Activated T-cell treated with anti-CD3 and anti-CD28 coated beads for 4 hours (primary cell): ENCODE measurements around the gene TRPV3.
"Not testable (repeated sequence)": the region's sequence is repeated elsewhere in the genome, so short reads cannot be mapped to it uniquely, and the experiment has no call there.

ENCODE experiments used
- DNase-seq: peaks from one replicate; pipeline ENCODE4 v3.0.0-alpha.2; 2020

The TRPV3 gene

DNA sequence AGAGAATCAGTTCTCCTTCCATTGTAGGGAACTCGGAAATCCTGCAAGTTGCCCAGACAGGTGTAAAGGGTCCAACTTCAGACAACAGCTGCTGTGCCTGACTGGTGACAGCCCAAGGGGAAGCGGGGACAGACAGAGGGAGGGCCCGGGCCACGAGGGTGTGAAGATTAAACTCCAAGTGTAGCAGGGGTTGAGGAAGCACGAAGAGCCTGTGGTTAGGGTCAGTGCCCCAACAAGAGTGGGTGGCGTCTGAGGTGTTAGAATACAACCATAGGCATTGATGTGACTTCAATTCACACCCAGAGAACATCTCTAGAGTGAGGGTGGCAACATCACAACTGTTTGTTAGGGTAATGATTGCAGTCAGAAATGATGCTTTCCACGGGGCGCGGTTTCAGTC, 42.7 kb downstream of the TRPV3 start:
- DNase-seq: no peak

DNA sequence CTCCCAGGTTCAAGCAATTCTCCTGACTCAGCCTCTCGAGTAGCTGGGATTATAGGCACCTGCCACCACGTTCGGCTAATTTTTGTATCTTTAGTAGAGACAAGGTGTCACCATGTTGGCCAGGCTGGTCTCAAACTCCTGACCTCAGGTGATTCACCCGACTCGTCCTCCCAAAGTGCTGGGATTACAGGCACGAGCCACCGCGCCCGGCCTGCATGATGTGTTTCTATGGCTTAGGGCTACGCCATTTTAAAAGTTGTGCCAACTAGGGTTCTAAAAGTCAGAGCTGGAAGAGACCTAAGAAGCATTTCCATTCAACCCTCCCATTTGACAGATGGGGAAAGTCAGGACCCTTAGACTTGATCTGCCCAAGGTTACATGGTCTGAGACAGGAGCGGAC, 43.4 kb downstream of the TRPV3 start:
- not testable (repeated sequence) for DNase-seq

DNA sequence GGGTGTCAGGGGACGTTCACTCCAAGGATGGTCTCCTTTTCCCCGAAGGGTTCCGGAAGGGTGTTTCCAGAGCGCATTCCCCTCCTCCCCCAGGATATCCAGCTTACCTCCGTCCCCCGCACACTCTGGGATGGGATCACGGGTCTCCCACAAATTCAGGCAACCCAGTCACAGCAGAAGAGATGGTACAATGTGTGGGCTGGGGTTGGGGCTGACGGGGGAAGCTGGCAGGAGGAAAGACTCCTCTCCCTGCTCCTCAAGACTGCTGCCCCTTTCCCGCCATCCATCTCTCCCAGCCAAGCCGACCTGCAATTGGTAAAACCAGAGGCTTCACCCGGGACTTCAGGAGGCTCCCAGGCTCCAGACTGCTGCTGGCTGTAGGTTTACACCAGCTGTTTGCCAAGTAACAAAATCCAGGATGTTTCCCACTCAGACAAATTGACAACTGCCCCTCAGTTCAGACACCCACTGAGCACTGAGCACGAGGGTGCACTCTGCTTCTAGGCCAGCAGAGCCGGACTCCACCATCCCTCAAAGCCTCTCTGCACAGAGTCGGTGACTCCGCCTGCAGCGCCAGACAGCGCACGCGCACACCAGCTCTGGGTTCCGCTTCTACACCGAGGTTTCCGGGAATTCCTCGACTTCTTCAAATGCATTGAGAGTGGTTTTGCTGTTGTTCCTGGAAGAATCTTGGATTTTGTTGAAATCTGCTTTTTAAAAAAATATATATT, 44.1 kb downstream of the TRPV3 start:
- no peak for DNase-seq

DNA sequence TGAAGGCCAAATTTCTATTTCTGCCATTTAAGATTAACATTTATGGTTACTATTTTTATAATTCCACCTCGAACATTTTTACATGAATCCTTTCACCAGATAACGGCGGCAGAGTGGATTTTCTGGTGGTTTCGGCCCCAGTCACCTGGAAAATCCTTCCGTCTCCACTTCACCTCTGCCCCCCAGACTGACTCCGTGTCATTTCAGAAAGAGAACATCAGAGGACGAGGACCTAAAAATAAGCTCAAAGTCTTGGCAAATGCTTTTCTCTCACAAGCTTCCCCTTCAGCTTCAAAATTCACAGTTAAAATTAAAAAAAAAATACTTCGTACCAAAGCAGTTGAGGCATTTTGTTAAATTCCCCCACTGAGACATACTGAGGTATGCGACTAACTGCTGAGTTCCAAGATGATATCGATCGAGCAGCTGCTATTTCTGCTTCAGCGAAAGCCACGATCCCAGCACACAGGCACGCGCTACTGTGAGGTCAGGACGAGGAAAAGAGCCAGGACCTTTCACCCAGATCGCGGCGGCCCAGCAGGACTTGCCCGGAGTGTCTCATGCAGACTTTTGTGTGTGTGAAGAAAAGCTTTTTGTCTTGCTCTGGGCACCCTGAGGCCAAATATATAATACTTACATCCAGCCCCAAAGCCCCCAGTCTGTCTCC, 45.0 kb downstream of the TRPV3 start:
- DNase-seq: no peak

DNA sequence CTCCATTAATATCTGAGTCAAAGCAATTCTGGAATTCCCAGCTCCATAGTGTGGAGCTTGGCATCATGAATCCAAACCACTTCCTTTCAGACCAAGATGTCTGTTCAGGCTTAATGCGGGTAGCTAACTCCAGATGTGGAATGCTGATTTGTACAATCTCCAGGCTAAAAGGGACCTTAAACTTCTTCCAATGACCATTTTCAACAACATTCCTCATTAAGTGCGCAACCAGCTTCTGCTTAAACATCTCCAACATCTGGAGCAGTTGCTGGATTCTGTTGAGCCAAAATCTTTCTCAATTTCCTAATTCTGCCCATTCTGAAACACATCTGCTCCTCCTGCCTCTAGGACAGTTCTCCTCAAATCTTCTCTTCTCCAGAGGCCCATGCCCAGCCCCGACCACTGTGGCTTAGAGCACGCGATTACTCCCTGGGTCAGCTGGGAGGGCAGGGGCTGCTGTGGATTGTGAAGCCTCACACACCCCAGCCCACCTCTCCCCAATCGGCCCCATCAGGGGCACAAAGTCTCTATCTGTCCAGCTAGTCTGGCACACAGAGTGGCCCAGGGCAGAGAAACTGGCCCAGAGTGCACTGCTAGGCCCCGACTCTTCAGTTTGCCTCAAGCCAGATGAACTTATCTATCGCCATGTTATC, 45.6 kb downstream of the TRPV3 start:
- DNase-seq: no peak

DNA sequence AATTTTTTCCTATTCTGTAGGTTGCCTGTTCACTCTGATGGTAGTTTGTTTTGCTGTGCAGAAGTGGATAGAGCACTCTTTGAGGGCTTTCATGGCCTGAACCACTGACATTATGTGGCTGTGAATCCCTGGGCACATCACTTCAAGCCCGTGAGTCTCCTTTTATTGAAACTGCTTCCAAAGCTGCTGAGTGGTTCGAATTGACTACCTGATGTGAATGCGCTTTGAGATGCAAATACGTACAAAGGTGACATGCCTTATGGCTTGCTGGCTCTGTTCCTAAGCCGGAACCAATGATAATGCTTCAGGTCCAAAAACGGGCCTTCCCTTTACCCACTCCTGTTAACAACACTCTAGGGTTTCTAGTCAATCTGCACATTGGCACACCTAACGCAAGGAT, 47.5 kb downstream of the TRPV3 start:
- DNase-seq: no peak

DNA sequence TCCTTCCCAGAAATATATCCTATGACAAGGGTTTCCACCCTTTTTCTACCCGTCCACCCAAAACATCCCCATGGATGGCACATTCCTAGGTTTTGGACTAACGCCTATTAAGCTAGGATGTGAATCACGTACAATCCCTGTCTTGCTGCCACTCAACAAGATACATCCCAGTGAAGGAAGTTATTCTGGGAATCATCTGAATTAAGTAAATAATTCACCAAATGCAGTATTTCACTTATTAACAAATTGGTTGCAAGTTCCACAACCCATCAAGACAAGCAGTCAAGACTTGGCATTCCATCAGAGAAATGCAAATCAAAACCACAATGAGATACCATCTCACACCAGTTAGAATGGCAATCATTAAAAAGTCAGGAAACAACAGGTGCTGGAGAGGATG, 49.7 kb downstream of the TRPV3 start:
- DNase-seq: no peak

DNA sequence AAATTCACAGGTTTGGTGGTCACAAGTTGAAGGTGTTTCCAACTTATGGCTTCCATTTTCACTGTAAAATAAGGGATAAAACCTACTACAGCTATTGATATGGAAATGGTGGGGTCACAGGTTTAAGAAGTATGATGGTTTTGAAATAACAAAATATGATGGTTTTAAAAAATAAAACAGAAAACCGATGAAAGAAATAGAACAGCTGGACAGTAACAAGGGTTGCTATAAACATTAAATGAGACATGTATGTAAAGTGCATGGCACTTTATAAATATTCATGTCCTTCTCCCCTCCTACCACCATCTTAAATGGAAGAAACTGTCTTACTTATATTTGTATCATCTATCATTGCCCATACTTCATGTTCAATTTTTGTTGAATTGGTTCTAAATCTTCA, 50.5 kb downstream of the TRPV3 start:
- DNase-seq: no peak

DNA sequence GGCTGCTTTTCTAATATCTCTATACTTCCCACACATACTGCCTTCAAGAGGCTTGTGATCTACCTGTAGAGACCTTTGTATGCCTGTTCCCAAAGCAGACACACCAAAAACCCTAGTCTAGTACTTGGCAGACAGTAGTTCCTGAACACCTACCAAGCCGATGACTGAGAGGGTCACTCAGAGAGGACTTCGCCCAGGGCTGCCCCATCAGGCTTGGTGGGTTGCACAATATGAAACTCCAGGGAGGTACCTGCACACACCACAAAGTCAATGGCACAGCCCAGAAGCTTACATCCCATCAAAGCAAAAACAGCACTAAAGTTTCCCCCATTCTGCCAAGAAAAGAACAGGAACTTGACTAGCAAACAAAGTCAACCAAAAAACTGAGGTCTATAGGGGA, 51.6 kb downstream of the TRPV3 start:
- DNase-seq: no peak

DNA sequence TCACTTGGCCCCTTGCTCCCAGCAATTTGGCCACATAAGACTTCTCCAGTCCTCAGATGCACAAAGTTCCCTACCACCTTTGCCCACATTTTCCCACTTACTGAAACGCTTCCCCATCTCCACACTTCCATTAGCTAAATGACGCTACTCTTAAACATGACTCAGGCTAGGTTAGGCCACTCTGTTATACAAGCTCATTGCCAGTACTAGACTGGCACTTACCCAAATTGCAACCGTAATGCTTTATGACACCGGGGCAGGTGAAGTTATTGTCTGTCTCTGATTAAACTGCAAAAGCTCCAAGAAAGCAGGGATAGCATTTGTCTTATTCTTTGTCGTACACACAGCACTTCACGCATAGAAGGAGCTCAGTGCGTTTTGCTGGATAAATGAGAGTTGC, 52.6 kb downstream of the TRPV3 start:
- DNase-seq: no peak

DNA sequence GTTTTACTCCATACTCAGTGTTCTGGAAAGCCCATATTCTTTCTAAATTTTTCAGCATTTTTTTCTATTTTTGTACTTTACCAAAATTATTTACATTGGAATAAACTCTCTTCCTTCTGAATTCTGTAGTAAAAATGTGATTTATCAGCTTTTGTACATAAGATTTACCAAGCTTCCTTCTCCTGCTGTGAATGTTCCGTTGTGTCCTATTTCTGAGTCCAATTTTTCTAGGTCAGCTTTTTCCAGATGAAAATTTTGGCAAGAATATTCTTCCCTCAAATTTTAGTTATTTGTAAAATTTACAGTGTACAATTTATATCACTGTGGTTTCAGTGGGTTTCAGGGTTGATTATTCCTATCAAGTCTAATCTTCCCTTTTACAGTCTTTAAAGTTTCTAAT, 54.3 kb downstream of the TRPV3 start:
- no peak for DNase-seq

DNA sequence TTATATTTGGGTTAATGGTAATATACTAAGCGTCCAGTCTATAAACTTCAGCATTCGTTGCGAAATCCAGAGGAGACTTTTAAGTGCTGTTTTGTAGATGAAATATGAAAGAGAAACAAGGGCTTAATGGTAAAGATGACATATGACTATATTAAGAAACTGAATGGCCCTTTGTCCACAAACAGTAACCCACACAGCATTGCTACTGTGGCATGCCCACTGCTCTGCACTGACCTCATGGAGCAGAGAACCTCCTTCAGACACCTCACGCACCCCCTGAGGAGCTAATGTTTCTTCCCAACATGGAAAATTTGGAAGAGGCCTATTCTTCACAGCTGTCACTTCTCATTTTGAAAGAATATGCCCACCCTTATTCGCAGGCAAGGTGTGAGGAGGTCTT, 55.1 kb downstream of the TRPV3 start:
- DNase-seq: no peak

DNA sequence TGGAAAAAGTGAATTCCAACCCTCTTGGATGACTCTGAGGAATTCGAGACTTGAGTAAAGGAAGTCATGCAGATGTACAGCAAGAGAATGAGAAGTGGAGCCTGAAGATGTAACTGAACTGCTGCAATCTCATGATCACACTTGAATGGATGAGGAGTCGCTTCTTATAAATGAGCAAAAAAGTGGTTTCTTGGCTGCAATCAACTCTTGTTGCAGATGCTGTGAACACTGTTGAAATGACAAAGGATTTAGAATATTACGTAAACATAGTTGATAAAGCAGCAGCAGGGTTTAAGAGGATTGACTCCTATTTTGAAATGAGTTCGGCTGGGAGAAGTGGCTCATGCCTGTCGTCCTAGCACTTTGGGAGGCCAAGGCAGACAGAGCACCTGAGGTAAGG, 56.3 kb downstream of the TRPV3 start:
- no peak for DNase-seq

DNA sequence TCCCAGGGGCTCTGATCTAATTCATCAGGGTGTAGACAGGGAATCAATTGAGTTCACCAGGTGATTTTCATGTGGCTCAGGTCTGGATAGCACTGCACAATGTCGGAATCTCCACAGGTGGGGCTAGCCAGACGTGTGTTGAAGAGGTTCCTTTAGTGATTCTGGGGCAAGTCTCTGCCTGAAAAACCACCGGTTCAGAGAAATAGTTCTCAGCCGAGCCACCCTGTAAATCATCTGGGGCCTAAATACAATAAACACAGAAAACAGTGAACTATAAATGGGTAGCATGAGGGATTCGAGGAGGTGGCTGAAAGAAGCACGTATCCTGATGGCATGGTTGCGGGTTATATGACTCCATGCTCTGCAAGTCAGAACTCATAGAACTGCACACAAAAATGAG, 60.5 kb downstream of the TRPV3 start:
- DNase-seq: no peak

DNA sequence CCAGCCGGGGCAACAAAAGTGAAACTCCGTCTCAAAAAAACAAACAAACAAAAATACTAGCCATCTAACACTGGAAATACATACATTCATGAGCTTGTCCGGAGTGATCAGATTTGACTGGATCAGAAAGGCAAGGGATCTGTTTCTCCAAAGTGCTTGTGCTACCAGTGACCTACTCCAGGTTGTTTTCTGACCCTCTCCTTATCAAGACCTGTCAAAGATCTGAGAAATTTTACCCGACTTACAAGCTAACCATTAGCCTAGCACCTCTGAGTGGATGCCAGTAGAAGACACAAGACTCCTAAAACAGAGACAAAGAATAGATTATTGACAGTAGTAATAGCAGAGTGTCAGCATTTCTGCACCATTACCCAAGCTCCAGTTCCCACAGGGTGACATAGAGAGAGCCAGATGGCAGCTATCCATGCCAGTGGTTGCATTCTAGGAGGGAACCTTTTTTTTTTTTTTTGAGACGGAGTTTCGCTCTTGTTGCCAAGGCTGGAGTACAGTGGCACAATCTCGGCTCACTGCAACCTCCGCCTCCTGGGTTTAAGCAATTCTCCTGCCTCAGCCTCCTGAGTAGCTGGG, 72.0 kb downstream of the TRPV3 start:
- no peak for DNase-seq

DNA sequence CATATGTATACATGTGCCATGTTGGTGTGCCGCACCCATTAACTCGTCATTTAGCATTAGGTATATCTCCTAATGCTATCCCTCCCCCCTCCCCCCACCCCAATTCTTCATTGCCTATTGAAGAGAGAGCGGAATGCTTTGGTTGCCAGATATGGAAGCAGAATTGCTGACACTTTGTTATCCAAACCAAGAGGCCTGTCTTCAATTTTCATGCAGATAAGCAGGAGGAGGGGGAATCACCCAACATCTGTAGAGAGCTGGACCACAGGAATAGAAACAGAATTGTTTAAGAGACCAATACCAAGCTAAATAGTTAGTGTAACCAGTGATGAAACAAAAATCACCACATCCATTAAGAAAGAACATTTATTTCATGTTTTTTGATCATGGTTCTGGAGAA, 74.8 kb downstream of the TRPV3 start:
- no peak for DNase-seq

DNA sequence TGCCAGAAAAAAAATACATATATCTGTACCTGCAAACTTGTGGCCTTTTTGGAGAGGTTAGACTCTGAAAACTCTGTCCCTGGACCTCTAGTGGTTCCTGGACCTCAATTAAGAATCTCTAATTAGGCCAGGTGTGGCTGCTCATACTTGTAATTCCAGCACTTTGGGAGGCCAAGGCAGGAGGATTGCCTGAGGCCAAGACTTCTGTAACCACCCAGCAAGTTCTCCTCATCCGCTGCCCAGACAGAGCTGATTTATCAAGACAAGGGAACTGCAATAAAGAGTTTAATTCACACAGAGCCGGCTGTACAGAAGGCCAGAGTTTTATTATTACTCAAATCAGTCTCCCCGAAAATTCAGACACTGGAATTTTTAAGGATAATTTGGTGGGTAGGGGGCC, 77.6 kb downstream of the TRPV3 start:
- DNase-seq: no peak

DNA sequence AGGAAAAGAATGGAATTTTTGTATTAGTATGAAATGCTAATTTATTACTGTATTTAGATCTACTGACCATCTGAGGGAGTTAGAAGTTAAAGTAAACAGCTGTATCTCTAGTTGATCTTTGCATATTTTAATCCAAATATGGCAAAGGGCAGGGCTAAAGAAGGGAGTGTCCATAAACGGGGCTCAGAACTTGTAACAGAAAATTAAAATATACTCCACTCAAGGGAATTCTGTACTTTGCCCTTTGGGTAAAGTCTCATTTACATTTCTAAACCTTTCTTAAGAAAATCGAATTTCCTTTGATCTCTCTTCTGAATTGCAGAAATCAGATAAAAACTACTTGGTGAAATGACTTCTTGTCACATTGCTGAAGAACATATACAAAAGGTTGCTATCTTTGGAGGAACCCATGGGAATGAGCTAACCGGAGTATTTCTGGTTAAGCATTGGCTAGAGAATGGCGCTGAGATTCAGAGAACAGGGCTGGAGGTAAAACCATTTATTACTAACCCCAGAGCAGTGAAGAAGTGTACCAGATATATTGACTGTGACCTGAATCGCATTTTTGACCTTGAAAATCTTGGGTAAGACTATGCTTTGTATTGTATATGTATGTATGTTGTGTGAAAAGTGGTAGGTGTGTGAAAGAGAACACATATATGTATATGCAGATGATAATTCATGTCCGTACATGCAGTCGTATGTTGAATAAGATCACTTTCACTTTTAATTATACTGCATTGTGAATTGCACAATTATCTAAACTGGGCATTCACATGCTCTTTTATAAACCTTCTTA, 81.6 kb downstream of the TRPV3 start, which contains the start of gene ASPA:
ASPA (plus strand) TSS at position 186 of the 799 bp plus-strand sequence; CDS start at position 349, 163 bp downstream.
- no peak for DNase-seq

DNA sequence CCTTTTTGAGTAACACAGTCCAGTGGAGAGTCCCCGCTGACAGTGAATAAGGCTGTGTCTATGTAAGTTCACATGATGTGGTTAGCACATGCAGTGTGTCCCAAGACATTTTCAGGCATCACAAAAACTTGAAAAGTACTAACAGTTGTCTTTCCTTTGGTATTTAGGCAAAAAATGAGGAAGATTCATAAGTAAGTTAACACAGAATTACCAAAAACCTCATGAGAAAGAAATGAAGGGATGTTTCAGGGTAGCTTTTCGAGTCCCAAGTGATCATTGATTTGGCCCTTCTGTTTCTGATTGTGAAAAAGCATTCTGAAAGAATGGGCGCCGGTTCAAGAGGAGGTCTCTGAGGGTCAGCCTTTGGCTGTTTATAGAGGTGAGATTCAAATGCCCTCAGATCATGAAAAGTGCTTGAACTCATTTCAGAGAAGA, 82.3 kb downstream of the TRPV3 start:
- DNase-seq: no peak

DNA sequence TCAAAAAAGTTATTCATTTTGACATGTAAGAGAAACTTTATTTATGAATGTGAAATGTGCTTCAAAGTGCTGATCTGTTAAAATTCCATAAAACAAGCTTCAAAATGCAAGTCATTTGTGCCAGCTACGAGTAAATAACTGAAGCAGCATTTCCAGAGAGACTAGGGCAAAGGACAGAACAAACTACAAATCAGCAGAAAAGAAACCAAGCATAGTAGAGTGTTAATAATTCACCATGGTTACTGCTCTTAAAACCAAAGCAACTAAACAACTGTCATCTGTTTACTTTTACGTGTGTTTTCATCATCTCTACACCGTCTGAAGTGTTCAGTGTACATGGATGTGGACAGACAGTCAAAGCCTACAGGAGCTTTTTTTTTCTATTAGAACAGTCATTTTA, 83.4 kb downstream of the TRPV3 start:
- no peak for DNase-seq

DNA sequence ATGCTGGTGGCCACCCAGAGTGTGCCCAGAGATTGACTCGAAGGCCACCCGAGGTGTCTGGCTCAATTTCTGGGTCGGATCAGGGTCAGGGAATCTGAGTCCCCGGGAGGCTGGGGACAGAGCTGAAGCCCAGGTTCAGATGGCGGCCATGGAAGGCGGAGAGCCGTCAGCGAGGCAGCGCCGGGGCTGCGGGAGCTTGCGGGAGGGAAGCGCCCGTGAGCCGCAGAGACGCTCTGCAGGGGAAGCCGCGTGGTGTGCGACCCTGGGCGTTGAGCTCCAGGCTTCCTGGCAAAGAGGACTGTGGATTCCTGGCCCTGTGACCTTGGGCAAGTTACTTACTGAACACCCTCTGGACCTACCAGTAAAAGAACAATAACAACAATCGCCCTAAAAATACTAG, 85.5 kb downstream of the TRPV3 start:
- no peak for DNase-seq

DNA sequence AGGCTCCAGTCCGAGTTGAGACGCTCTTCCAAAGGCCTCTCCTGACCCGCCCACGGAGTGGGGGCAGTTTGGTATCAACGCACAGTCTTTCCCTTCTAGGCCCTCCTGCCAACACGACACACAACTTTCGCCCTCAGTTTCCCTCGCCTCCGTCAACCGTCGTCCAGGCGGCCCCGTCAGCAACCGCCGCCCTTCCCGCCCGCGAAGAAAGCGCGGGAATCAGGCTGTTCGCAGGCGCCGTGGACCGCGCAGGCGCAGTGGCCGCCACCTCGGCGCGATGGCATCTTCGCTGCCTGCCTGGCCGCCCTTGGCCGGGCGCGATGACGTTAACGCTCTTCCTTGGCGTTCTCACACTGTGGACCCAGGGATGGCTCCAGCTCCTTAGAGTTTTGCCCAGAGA, 86.0 kb downstream of the TRPV3 start, which contains the start of gene SPATA22:
SPATA22 (minus strand) TSS at position 221 of the 400 bp plus-strand sequence. CDS start 2,494 bp downstream, outside the sequence.
- no peak for DNase-seq

DNA sequence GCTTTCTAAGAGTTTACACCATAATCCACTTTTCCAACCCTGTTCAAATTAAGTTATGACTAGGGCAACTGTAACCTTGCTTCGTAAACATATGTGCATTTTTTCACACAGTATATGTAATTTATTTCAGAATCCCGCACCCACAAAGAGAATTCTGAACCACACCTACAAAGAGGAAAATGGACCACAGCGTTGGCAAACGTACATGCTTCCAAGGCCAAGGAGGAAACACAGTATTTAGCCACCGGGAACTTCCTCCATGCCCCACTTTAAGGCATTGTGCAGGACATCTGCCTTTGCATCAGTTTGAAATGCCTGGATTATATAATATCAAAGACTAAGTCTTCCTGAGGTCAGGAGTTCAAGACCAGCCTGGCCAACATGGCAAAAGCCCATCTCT, 88.1 kb downstream of the TRPV3 start:
- DNase-seq: no peak
